H9 (cell line): ENCODE data around the gene RERE. TPM values are rescaled to one million over a fixed set of nuclear protein-coding genes. Genes with fewer than 3 reads are reported as not detected.

Source experiments
- DNase-seq: peaks from one replicate; pipeline ENCODE4 v3.0.0-alpha.2; 2017
- H2AFZ ChIP-seq: one replicate; pipeline ENCODE4 v1.6.1; 2013; ENCODE audit warnings: mild to moderate bottlenecking, low read length, control low read depth, moderate library complexity
- H2AK5ac ChIP-seq: 2 replicates; pipeline ENCODE4 v1.6.1; 2013; ENCODE audit warnings: low read length, control low read depth, mixed read lengths; ENCODE audit not compliant: insufficient read length
- H2BK120ac ChIP-seq: one replicate; pipeline ENCODE4 v1.6.1; 2013; ENCODE audit warnings: low read depth, mild to moderate bottlenecking, low read length, control low read depth, inconsistent platforms; ENCODE audit not compliant: poor library complexity, severe bottlenecking
- H2BK12ac ChIP-seq: 2 replicates; pipeline ENCODE4 v1.6.1; 2013; ENCODE audit warnings: low read length, control low read depth, mixed read lengths, low read depth; ENCODE audit not compliant: insufficient read length
- H2BK15ac ChIP-seq: 2 replicates; pipeline ENCODE4 v1.6.1; 2013; ENCODE audit warnings: low read depth, low read length, control low read depth
- H2BK20ac ChIP-seq: one replicate; pipeline ENCODE4 v1.6.1; 2013; ENCODE audit warnings: low read depth, mild to moderate bottlenecking, low read length, control low read depth, inconsistent platforms; ENCODE audit not compliant: poor library complexity, severe bottlenecking
- H2BK5ac ChIP-seq: 2 replicates; pipeline ENCODE4 v1.6.1; 2013; ENCODE audit warnings: low read length, control low read depth, mixed read lengths; ENCODE audit not compliant: insufficient read length
- H3K14ac ChIP-seq: 2 replicates; pipeline ENCODE4 v1.6.1; 2013; ENCODE audit warnings: low read length, control low read depth; ENCODE audit not compliant: insufficient read depth
- H3K18ac ChIP-seq: 2 replicates; pipeline ENCODE4 v1.6.1; 2013; ENCODE audit warnings: low read depth, mild to moderate bottlenecking, mixed read lengths, low read length, control low read depth; ENCODE audit not compliant: insufficient read length
- H3K23ac ChIP-seq: 2 replicates; pipeline ENCODE4 v1.6.1; 2013; ENCODE audit warnings: low read length, control low read depth, mixed read lengths, low read depth; ENCODE audit not compliant: insufficient read length
- H3K23me2 ChIP-seq: 2 replicates; pipeline ENCODE4 v1.6.1; 2013; ENCODE audit warnings: low read depth, mild to moderate bottlenecking, mixed read lengths, low read length, control low read depth; ENCODE audit not compliant: insufficient read length, poor library complexity, severe bottlenecking
- H3K27ac ChIP-seq: 2 replicates; pipeline ENCODE4 v1.5.1; 2013; ENCODE audit warnings: low read length, control low read depth, mixed read lengths, low read depth; ENCODE audit not compliant: insufficient read length
- H3K27me3 ChIP-seq: 2 replicates; pipeline ENCODE4 v1.6.1; 2013; ENCODE audit warnings: low read length, control low read depth, inconsistent platforms; ENCODE audit not compliant: insufficient read depth
- H3K4ac ChIP-seq: 2 replicates; pipeline ENCODE4 v1.6.1; 2013; ENCODE audit warnings: low read depth, mild to moderate bottlenecking, control low read depth, inconsistent platforms, low read length, moderate library complexity
- H3K4me1 ChIP-seq: 2 replicates; pipeline ENCODE4 v1.6.1; 2013; ENCODE audit warnings: low read length, control low read depth, inconsistent platforms; ENCODE audit not compliant: insufficient read depth
- H3K4me2 ChIP-seq: 2 replicates; pipeline ENCODE4 v1.6.1; 2013; ENCODE audit warnings: low read length, control low read depth, mixed read lengths; ENCODE audit not compliant: insufficient read length, insufficient read depth
- H3K56ac ChIP-seq: 2 replicates; pipeline ENCODE4 v1.6.1; 2013; ENCODE audit warnings: low read depth, mild to moderate bottlenecking, mixed read lengths, low read length, control low read depth; ENCODE audit not compliant: insufficient read length
- H3K79me1 ChIP-seq: 2 replicates; pipeline ENCODE4 v1.6.1; 2013; ENCODE audit warnings: low read depth, mild to moderate bottlenecking, moderate library complexity, low read length, control low read depth, inconsistent platforms; ENCODE audit not compliant: insufficient read depth, poor library complexity, severe bottlenecking
- H3K79me2 ChIP-seq: 2 replicates; pipeline ENCODE4 v1.6.1; 2013; ENCODE audit warnings: low read length, control low read depth, inconsistent platforms; ENCODE audit not compliant: insufficient read depth
- H3K9ac ChIP-seq: 2 replicates; pipeline ENCODE4 v1.6.1; 2013; ENCODE audit warnings: low read length, control low read depth, mixed read lengths; ENCODE audit not compliant: insufficient read length; ENCODE audit errors: extremely low read depth
- H3K9me3 ChIP-seq: one replicate; pipeline ENCODE4 v1.6.1; 2013; ENCODE audit warnings: low read depth, low read length, inconsistent platforms; ENCODE audit not compliant: control insufficient read depth
- H3T11ph ChIP-seq: one replicate; pipeline ENCODE4 v1.6.1; 2013; ENCODE audit warnings: mild to moderate bottlenecking, low read length, control low read depth, inconsistent platforms
- H4K20me1 ChIP-seq: one replicate; pipeline ENCODE4 v1.6.1; 2013; ENCODE audit not compliant: control insufficient read depth, insufficient read length, insufficient read depth
- H4K5ac ChIP-seq: 2 replicates; pipeline ENCODE4 v1.6.1; 2013; ENCODE audit warnings: low read depth, mild to moderate bottlenecking, mixed read lengths, low read length, control low read depth; ENCODE audit not compliant: insufficient read length
- H4K8ac ChIP-seq: replicated peaks from 2 replicates; pipeline ENCODE4 v1.6.1; 2013; ENCODE audit warnings: low read length, control low read depth, mixed read lengths, low read depth; ENCODE audit not compliant: insufficient read length
- H4K91ac ChIP-seq: 2 replicates; pipeline ENCODE4 v1.6.1; 2013; ENCODE audit warnings: low read depth, mild to moderate bottlenecking, moderate library complexity, mixed read lengths, low read length, control low read depth; ENCODE audit not compliant: insufficient read length
- H3K27ac Mint-ChIP-seq, 3 experiments: 2 replicates in 2 of 3; 3 replicates in 1 of 3; pipeline ENCODE4 v1.8.0; 2020 to 2021; ENCODE audit warnings: mixed read lengths in 3 of 3, mild to moderate bottlenecking in 1 of 3, moderate library complexity in 1 of 3
- H3K27me3 Mint-ChIP-seq: 2 replicates; pipeline ENCODE4 v1.8.0; 2021; ENCODE audit warnings: low read depth, mild to moderate bottlenecking, moderate library complexity, mixed read lengths
- H3K36me3 Mint-ChIP-seq, 3 experiments: 2 replicates in 2 of 3; 3 replicates in 1 of 3; pipeline ENCODE4 v1.8.0; 2020 to 2021; ENCODE audit warnings: low read depth in 3 of 3, mixed read lengths in 3 of 3; ENCODE audit not compliant: insufficient read depth in 1 of 3
- H3K4me1 Mint-ChIP-seq, 2 experiments: 2 replicates each; pipeline ENCODE4 v1.8.0; 2020; ENCODE audit warnings: mixed read lengths in 2 of 2
- H3K4me3 Mint-ChIP-seq, 2 experiments: 2 replicates in 1 of 2; 3 replicates in 1 of 2; pipeline ENCODE4 v1.8.0; 2020 to 2021; ENCODE audit warnings: mild to moderate bottlenecking in 2 of 2, mixed read lengths in 2 of 2, moderate library complexity in 1 of 2
- H3K9me3 Mint-ChIP-seq, 2 experiments: 2 replicates in 1 of 2; 3 replicates in 1 of 2; pipeline ENCODE4 v1.8.0; 2020; ENCODE audit warnings: mild to moderate bottlenecking in 2 of 2, mixed read lengths in 2 of 2, moderate library complexity in 1 of 2
- CTCF ChIP-seq: fragments of 200-600 bp; sonication (generic); conservative IDR thresholded peaks from 3 replicates; pipeline ENCODE4 v1.8.0; 2021; ENCODE audit warnings: antibody characterized with exemption, mild to moderate bottlenecking
- WGBS: extraction: QIAGEN DNeasy Blood & Tissue Kit; methylation state at CpG from one replicate; pipeline ENCODE4 v1.1.7; 2013; ENCODE audit warnings: missing lambda C conversion rate, low lambda C conversion rate, mixed read lengths; ENCODE audit not compliant: insufficient read length; ENCODE audit errors: extremely low coverage; 5-methylcytosine and 5-hydroxymethylcytosine counted together
- total RNA-seq: library from RNA; stranded (reverse); gene quantifications from 2 replicates; pipeline ENCODE4 v1.2.1, GENCODE V29; 2021

The RERE gene
- total RNA-seq, 1 experiment from 2014 or later, result 103 TPM

- H3K9ac ChIP-seq, result no peak overlapping the region
- no CpG with 5 or more reads among the region's 14 CpGs for WGBS
- no peaks in the 10 kb centered on the region for H3K27me3 ChIP-seq
- no peak overlapping the region for H3K27ac ChIP-seq
- Mint-ChIP-seq H3K27ac (no peak overlapping the region), H3K4me3 (no peak overlapping the region), H3K27me3 (no peaks in the 10 kb centered on the region), H3K36me3 (no peaks in the 10 kb centered on the region; a peak in 1 of 7 replicates), H3K9me3 (no peaks in the 10 kb centered on the region; a peak in 1 of 5 replicates), H3K4me1 (peaks cover 0 to 2% of the 10 kb centered on the region in 2 experiments; a peak in 1 of 4 replicates)
- no peaks in the 10 kb centered on the region for H3K4me1 ChIP-seq
- no peak overlapping the region for H2AK5ac ChIP-seq
- DNase-seq, result no peak
- no peak overlapping the region for H2BK20ac ChIP-seq
- TF ChIP-seq CTCF, result no peak
- H2BK15ac ChIP-seq, result no peak overlapping the region
- H3K14ac ChIP-seq, result no peak overlapping the region
- H3K18ac ChIP-seq, result no peak overlapping the region
- no peak overlapping the region for H2BK120ac ChIP-seq
- H3K23me2 ChIP-seq, result no peaks in the 10 kb centered on the region
- H3K4ac ChIP-seq, result no peak overlapping the region
- no peak overlapping the region for H3K56ac ChIP-seq
- no peak overlapping the region for H3T11ph ChIP-seq
- no peak overlapping the region for H3K23ac ChIP-seq
- H4K91ac ChIP-seq, result no peak overlapping the region
- H4K20me1 ChIP-seq, result no peaks in the 10 kb centered on the region
- H3K79me1 ChIP-seq, result no peaks in the 10 kb centered on the region
- no peaks in the 10 kb centered on the region for H3K9me3 ChIP-seq
- H2BK5ac ChIP-seq, result no peak overlapping the region
- no peak overlapping the region for H2AFZ ChIP-seq
- no peak overlapping the region for H2BK12ac ChIP-seq
- no peak overlapping the region for H4K8ac ChIP-seq
- no peak overlapping the region for H4K5ac ChIP-seq
- H3K4me2 ChIP-seq, result no peak overlapping the region
- H3K79me2 ChIP-seq, result no peaks in the 10 kb centered on the region
Measured at GRCh38 chr1:8329858-8330257, 487.6 kb downstream of the RERE start.
